Measurements from ENCODE around the gene CHPF2.

DNA sequence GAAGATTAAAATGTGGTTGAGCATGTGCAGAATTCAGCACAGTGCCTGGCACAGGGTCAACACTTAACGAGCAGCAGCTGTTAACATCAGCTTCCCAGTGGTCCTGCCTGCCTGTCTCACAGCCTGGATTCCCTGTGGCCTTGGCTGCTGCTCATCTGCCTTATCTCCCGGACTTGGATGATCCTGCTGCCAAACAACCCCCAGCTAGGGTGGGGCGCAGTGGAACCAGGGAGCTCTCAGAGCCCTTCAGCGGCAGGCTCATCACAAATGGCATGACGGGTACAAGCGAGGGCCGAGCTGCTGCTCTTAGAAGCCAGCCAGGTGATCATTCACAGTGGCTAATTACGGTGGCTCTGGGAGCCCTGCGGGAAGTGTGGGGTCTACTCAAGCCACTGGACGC lies 29.2 kb downstream of the CHPF2 start:
- TF ChIP-seq MAX (IDR thresholded peaks at IDR 0.05) (no peak), CTCF (IDR thresholded peaks at IDR 0.05 in 2 of 3, conservative IDR thresholded peaks at IDR 0.05 in 1 of 3; ENCODE audit: borderline replicate concordance in 1 of 3, insufficient read depth in 1 of 3, low read depth in 2 of 3, low read length in 2 of 3) (no peak), EZH2 (IDR thresholded peaks at IDR 0.05) (no peak), ZNF274 (IDR thresholded peaks at IDR 0.05; ENCODE audit: low read depth, low read length) (no peak), YY1 (IDR thresholded peaks at IDR 0.05; ENCODE audit: extremely low read depth, insufficient replicate concordance, low read depth, low read length) (no peak), RAD21 (IDR thresholded peaks at IDR 0.05; ENCODE audit: low read depth) (no peak), POLR2A (IDR thresholded peaks at IDR 0.05; ENCODE audit: borderline replicate concordance, extremely low read depth, insufficient read depth, insufficient read length) (no peak), SRF (IDR thresholded peaks at IDR 0.05; ENCODE audit: low read depth) (no peak), POLR2AphosphoS5 (IDR thresholded peaks at IDR 0.05; ENCODE audit: low read depth, low read length) (no peak)
- TF ChIP-seq, protein P1, sequence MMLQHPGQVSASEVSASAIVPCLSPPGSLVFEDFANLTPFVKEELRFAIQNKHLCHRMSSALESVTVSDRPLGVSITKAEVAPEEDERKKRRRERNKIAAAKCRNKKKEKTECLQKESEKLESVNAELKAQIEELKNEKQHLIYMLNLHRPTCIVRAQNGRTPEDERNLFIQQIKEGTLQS (IDR thresholded peaks at IDR 0.05), result no peak

All from HCT116 (cell line).